ENCODE data around the gene PDP2.
"Not testable (repeated sequence)": the region's sequence is repeated elsewhere in the genome, so short reads cannot be mapped to it uniquely, and the experiment has no call there.

PDP2 gene

DNA sequence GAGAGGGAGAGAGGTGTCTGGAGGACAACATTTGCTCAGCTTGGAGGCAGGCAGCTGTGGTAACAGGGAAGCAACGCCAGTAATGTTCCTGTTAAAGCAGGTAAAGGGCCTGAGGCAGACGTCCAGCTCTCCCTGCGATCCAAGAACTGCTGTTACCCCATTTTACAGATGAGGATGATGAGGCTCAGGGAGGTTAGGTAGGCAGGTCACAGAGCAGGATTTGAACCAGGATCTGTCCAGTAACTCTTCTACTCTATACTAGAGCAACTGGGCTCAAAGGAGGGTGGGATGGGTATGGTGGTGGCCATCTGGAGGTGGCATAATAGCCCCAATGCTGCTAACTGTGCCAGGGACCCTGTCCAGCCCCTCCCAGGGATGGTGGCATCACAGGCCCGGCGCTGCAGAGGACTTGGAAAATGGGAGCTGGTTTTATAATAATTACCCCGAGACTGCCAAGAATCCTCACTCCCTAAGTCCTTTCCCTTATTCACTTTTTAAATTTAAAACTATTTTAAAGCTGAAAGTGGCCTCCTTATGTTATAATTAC is 24.1 kb upstream of the PDP2 start:
- no peak for DNase-seq

GRCh38 chr16:66856801-66857200 is 23.5 kb upstream of the PDP2 start:
- DNase-seq = no peak

DNA sequence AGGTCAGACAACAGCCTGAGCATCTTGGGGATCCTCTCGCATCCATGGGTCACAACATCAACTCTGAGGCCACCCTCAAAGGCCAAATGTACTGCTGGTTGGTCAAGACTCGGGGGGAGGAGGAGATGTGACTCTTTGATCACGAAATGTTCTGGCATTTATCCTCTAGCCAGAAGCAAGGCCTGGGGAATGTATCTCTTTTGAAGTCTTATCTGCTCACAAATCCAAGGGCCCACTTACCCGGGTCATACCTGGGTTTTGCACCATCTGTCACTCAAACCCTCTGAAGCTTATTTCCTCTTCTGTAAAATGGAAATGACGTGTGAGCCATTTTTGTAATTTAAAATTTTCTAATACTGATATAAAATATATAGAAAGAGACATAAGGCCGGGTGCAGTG is 22.9 kb upstream of the PDP2 start:
- DNase-seq = no peak

DNA sequence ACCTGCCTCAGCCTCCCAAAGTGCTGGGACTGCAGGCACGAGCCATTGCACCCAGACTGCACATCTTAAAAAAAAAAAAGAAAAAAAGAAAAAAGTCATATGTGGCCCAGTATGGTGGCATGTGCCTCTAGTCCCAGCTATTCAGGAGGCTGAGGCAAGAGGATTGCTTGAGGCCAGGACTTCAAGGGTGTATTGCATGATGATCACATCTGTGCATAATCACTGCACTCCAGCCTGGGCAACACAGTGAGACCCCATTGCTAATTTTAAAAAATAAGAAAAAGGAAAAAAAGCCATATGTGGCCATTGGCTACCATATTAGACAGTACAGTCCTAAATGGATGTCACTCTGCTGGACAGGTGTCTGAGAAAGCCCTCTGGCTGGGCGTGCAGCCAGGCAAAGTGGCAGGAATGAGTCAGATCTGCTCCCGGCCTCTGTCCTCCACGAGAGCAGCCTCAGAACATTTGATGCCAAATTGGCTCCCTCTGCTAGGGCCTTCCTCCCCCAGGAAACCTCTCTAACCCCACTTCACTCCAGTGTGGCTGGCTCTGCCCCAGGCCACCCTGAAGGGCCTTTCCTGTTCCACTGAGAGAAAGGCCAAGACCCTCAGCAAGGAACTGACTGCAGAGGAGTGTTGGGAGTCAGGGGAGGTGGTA is 21.4 kb upstream of the PDP2 start:
- no peak for DNase-seq

GRCh38 chr16:66859397-66860068 is 20.8 kb upstream of the PDP2 start:
- no peak for DNase-seq

GRCh38 chr16:66862023-66862520 is 18.2 kb upstream of the PDP2 start:
- no peak for DNase-seq

GRCh38 chr16:66863707-66864106 is 16.6 kb upstream of the PDP2 start:
- DNase-seq = no peak

DNA sequence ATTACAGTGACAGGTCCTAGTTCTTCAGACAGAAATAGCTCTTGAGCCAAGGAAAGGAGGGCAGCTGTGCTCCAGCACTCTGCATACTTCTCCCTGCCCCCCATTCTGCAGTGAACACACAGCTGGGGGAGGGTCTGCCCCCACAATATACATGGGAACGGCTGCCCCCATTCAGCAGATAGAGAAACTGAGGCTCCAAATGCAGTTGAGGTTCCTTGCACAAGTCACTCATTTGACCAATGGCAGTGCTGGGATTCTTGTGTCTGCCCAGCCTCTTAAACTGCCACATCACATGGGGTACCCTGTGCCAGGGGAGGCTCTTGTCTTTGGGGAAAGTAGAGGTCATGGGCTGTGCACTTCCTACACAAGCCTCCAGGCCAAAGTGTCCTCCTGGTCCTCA is 10.9 kb upstream of the PDP2 start:
- DNase-seq = no peak

DNA sequence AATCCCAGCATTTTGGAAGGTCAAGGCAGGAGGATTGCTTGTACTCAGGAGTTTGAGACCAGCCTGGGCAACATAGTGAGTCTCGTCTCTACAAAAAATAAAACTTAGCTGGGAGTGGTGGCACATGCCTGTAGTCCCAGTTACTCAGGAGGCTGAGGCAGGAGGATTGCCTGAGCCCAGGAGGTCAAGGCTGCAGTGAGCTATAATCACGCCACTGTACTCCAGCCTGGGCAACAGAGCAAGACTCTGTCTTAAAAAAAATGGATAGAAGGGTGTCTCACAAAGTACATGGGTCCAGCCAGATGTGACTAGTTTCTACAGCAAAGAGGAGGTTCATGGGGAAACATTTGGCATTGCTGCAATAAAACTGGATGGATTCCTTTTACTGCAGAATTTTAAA is 9.0 kb upstream of the PDP2 start:
- DNase-seq = not testable (repeated sequence)

DNA sequence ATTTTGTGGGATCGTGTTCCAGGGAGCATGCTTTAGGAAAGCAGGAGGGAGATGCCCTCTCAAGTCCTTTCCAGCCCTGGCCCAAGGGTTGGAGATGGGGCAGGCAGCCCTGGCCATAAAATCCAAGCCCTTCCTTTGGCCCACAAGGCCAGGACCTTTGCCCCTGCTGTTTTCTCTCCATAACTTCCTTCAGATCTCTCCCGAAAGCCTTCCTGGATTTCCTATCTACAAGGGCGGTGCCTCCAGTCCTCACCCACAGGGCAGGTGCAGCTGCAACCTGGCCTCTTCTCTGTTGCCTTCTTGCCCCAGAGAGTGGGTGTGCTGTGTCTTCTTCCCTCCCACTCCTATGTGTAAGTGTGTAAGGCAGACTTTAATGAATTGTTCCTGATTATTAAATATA is 8.5 kb upstream of the PDP2 start:
- no peak for DNase-seq

- DNase-seq = no peak
Observed at GRCh38 chr16:66872559-66872942, 7.8 kb upstream of the PDP2 start.

GRCh38 chr16:66872943-66873684 is 7.2 kb upstream of the PDP2 start:
- peak; percentile 95 to 96 for DNase-seq

GRCh38 chr16:66873685-66874055 is 6.6 kb upstream of the PDP2 start:
- DNase-seq = no peak

GRCh38 chr16:66874079-66874775 is 6.1 kb upstream of the PDP2 start:
- DNase-seq = peak in 1 of 2 experiments; percentile 38

DNA sequence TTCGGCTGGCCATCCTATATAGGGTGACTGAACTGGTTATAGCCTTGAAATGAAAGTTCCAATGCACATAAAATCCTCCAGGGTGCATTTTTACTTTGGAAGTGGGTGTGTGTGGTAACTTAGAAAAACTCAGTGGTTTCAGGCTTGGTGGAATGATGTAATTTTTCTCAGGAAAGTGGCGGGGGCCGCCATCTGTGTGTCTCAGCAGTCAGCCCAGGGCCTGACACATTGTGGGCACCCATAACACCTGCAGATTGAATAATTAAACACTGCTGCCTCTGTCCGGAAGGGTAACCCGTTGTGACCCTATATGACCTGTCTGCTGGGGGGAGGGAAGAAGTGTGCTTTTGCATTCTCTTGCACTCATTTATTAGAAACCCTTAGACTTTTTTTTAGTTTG is 2.2 kb upstream of the PDP2 start:
- peak; percentile 77 to 83 for DNase-seq

GRCh38 chr16:66881014-66881417 is 701 bp downstream of the PDP2 start:
- peak in 1 of 2 experiments; percentile 37 for DNase-seq

- no peak for DNase-seq
Observed at GRCh38 chr16:66881560-66881959, 1.2 kb downstream of the PDP2 start.

DNA sequence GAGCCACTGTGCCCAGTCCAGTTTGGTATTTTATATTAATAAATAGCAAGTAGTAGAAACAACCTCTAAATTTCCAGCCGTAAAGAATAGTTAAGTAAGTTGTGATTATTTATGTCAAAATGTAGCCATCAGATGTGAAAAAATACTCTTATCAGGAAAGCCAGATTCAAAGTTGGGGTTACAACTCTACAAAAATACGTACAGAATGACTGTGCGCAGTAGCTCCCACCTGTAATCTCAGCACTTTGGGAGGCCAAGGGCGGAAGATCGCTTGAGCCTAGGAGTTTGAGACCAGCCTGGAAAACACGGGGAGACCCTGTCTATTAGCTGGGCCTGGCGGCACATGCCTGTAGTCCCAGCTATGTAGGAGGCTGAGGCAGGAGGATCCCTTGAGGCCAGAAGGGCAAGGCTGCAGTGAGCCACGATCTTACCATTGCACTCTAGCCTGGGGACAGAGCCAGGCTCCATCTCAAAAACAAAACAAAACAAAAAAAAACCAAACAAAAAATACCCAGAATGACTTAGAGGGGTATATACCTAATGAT is 1.7 kb downstream of the PDP2 start:
- no peak for DNase-seq

- DNase-seq = no peak
Observed at GRCh38 chr16:66882702-66883101, 2.4 kb downstream of the PDP2 start.

- no peak for DNase-seq
Observed at GRCh38 chr16:66885491-66885890, 5.2 kb downstream of the PDP2 start.

- DNase-seq = no peak
Observed at GRCh38 chr16:66886321-66886720, 6.0 kb downstream of the PDP2 start.

DNA sequence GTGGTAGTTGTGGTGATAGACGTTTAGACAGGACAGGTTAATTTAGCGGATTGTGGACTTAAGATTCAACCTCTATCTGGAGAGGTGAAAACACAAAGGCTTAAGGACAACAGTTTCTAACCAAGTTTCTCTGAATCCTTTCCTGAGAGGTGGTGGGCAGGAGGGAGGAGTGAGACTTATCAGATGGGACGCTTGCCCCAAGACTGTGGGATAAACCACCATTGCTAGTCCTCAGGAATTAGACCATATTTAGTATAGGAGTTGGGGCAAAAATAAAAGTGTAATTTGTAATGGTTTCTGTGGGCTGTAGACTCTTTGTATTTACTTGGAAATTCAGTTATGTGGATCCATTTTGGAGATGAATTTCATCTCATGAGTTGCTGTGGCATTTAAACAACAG is 6.6 kb downstream of the PDP2 start:
- DNase-seq = no peak
